NCI-H748 (cell line): ENCODE data around the gene CHMP5.

ENCODE experiments used
- DNase-seq: peaks from one replicate; lab custom pipeline; 2025; ENCODE audit not compliant: unreplicated experiment; lab: John Stamatoyannopoulos, UW

CHMP5 gene

GRCh38 chr9:33264473-33265177 is at the start of gene CHMP5, which contains the start of gene BAG1:
Gene CHMP5, plus strand, starts transcription at chr9:33265049. Its CDS starts 30 bp downstream, at chr9:33265079.
Gene BAG1, minus strand, starts transcription at chr9:33264708.
- DNase-seq = peak; percentile 99

- DNase-seq = no peak
Measured at GRCh38 chr9:33220681-33221567, 43.9 kb upstream of the CHMP5 start.

- DNase-seq = no peak
Measured at GRCh38 chr9:33221568-33221884, 43.3 kb upstream of the CHMP5 start.

GRCh38 chr9:33222031-33222430 is 42.8 kb upstream of the CHMP5 start:
- no peak for DNase-seq

GRCh38 chr9:33223696-33224095 is 41.2 kb upstream of the CHMP5 start:
- DNase-seq = no peak

- peak; percentile 60 for DNase-seq
Measured at GRCh38 chr9:33225319-33226147, 39.3 kb upstream of the CHMP5 start.

- no peak for DNase-seq
Measured at GRCh38 chr9:33227008-33227398, 37.8 kb upstream of the CHMP5 start.

- no peak for DNase-seq
Measured at GRCh38 chr9:33227741-33228140, 37.1 kb upstream of the CHMP5 start.

- no peak for DNase-seq
Measured at GRCh38 chr9:33228606-33229005, 36.2 kb upstream of the CHMP5 start.

- DNase-seq = peak; percentile 75
Measured at GRCh38 chr9:33229359-33230114, 35.3 kb upstream of the CHMP5 start.

GRCh38 chr9:33230756-33231622 is 33.9 kb upstream of the CHMP5 start:
- no peak for DNase-seq

GRCh38 chr9:33231623-33231942 is 33.3 kb upstream of the CHMP5 start:
- DNase-seq = no peak

GRCh38 chr9:33232815-33233214 is 32.0 kb upstream of the CHMP5 start:
- no peak for DNase-seq

GRCh38 chr9:33233626-33234342 is 31.1 kb upstream of the CHMP5 start:
- DNase-seq = peak; percentile 28

- no peak for DNase-seq
Measured at GRCh38 chr9:33234511-33235467, 30.1 kb upstream of the CHMP5 start.

- no peak for DNase-seq
Measured at GRCh38 chr9:33236571-33236970, 28.3 kb upstream of the CHMP5 start.

- no peak for DNase-seq
Measured at GRCh38 chr9:33239921-33240320, 24.9 kb upstream of the CHMP5 start, which contains the start of gene SPINK4. Gene SPINK4, plus strand, starts transcription at chr9:33240167. Its CDS starts 42 bp downstream, at chr9:33240209.

- DNase-seq = no peak
Measured at GRCh38 chr9:33241298-33241697, 23.6 kb upstream of the CHMP5 start.
